Esophagus squamous epithelium (tissue), 4 donors: ENCODE results near the gene IGSF9B.

ENCODE experiments used
- CTCF ChIP-seq, 6 experiments: fragments of 450-650 bp in 4 of 6; fragments of 200-600 bp in 2 of 6; sonication (generic) in 2 of 6; IDR thresholded peaks; one replicate each; pipeline ENCODE4 v1.5.1; 2016 to 2019; ENCODE audit warnings: antibody characterized with exemption in 6 of 6, mild to moderate bottlenecking in 4 of 6, moderate library complexity in 4 of 6
- POLR2A ChIP-seq, 4 donors: fragments of 450-650 bp; IDR thresholded peaks; one replicate each; pipeline ENCODE4 v1.6.1; 2017; ENCODE audit warnings: antibody characterized with exemption in 4 of 4, mild to moderate bottlenecking in 4 of 4, moderate library complexity in 3 of 4

GRCh38 chr11:133993921-133994320 lies 37.2 kb upstream of the IGSF9B start:
- TF ChIP-seq POLR2A (IDR thresholded peaks at IDR 0.05): no peak
- TF ChIP-seq CTCF (IDR thresholded peaks at IDR 0.05): no peak
